HepG2 (cell line): ENCODE data around the gene CRYZL1. TPM values are rescaled to one million over a fixed set of nuclear protein-coding genes. Genes with fewer than 3 reads are reported as not detected.

Experiments
- BCL6 ChIP-seq: IDR thresholded peaks from 2 replicates; pipeline ENCODE4 v1.6.1; 2016; ENCODE audit warnings: missing genetic modification reagents, missing compliant biosample characterization
- BRCA1 ChIP-seq: sonication (generic); formaldehyde crosslinking; IDR thresholded peaks from 2 replicates; pipeline ENCODE4 v1.4.0; 2020; ENCODE audit warnings: missing genetic modification reagents
- FOXA3 ChIP-seq: IDR thresholded peaks from 2 replicates; pipeline ENCODE4 v1.6.1; 2016; ENCODE audit warnings: missing genetic modification reagents, missing compliant biosample characterization
- FOXK1 ChIP-seq: sonication (generic); formaldehyde crosslinking; IDR thresholded peaks from 2 replicates; pipeline ENCODE4 v1.4.0; 2020; ENCODE audit warnings: low read depth, missing genetic modification reagents, borderline replicate concordance
- GATAD1 ChIP-seq: IDR thresholded peaks from 2 replicates; pipeline ENCODE4 v1.6.1; 2016; ENCODE audit warnings: missing genetic modification reagents, missing compliant biosample characterization
- HES4 ChIP-seq: sonication (generic); formaldehyde crosslinking; IDR thresholded peaks from 2 replicates; pipeline ENCODE4 v1.9.0; 2021; ENCODE audit warnings: mild to moderate bottlenecking, missing genetic modification reagents, borderline replicate concordance
- MLLT10 ChIP-seq: sonication (generic); formaldehyde crosslinking; IDR thresholded peaks from 2 replicates; pipeline ENCODE4 v1.4.0; 2020; ENCODE audit warnings: missing genetic modification reagents
- NFIC ChIP-seq: IDR thresholded peaks from 2 replicates; pipeline ENCODE4 v1.6.1; 2012; ENCODE audit warnings: mild to moderate bottlenecking, low read length, inconsistent platforms
- POLR2G ChIP-seq: fragments of 200-400 bp; formaldehyde crosslinking; IDR thresholded peaks from 2 replicates; pipeline ENCODE4 v1.6.1; 2018; ENCODE audit warnings: mild to moderate bottlenecking, low read depth, low read length, moderate library complexity
- PPARG ChIP-seq: conservative IDR thresholded peaks from 2 replicates; pipeline ENCODE4 v1.6.1; 2016; ENCODE audit warnings: missing biosample characterization, missing genetic modification reagents
- ZFP36L1 ChIP-seq: sonication (generic); formaldehyde crosslinking; IDR thresholded peaks from 2 replicates; pipeline ENCODE4 v1.8.0; 2022; ENCODE audit warnings: mild to moderate bottlenecking, missing genetic modification reagents, moderate library complexity
- ZNF3 ChIP-seq: IDR thresholded peaks from 2 replicates; pipeline ENCODE4 v1.7.0; 2017; ENCODE audit warnings: inconsistent platforms
- ZNF34 ChIP-seq: sonication (generic); formaldehyde crosslinking; IDR thresholded peaks from 2 replicates; pipeline ENCODE4 v1.4.0; 2020; ENCODE audit warnings: mild to moderate bottlenecking, missing genetic modification reagents, borderline replicate concordance
- ZNF460 ChIP-seq: sonication (generic); formaldehyde crosslinking; IDR thresholded peaks from 2 replicates; pipeline ENCODE4 v1.5.1; 2020; ENCODE audit warnings: missing genetic modification reagents, mild to moderate bottlenecking, borderline replicate concordance
- ZNF543 ChIP-seq: sonication (generic); formaldehyde crosslinking; IDR thresholded peaks from 2 replicates; pipeline ENCODE4 v1.4.0; 2020; ENCODE audit warnings: mild to moderate bottlenecking, missing genetic modification reagents
- ZNF556 ChIP-seq: sonication (generic); formaldehyde crosslinking; IDR thresholded peaks from 2 replicates; pipeline ENCODE4 v1.4.0; 2020; ENCODE audit warnings: mild to moderate bottlenecking, missing genetic modification reagents, borderline replicate concordance
- ZNF567 ChIP-seq: sonication (generic); formaldehyde crosslinking; IDR thresholded peaks from 2 replicates; pipeline ENCODE4 v1.8.1; 2023; ENCODE audit warnings: mild to moderate bottlenecking, missing genetic modification reagents, borderline replicate concordance
- ZNF670 ChIP-seq: sonication (generic); formaldehyde crosslinking; IDR thresholded peaks from 2 replicates; pipeline ENCODE4 v1.8.0; 2022; ENCODE audit warnings: mild to moderate bottlenecking, missing genetic modification reagents, borderline replicate concordance
- polyA plus RNA-seq, 8 experiments: library from polyadenylated mRNA; depleted of rRNA in 3 of 8; stranded (reverse) in 7 of 8; unstranded in 1 of 8; fragments of >200 nt; fragmentation: Illumina TruSeq in 4 of 8; extraction: Trizol in 4 of 8; gene quantifications; 2 replicates each; pipeline versions ENCODE4 v1.2.1 to v1.2.3, GENCODE V29; 2011 to 2016; ENCODE audit warnings: low read depth in 4 of 8, missing spikeins in 1 of 8, mixed read lengths in 1 of 8; ENCODE audit not compliant: insufficient read depth in 1 of 8
- total RNA-seq, 5 experiments: library from RNA; depleted of rRNA; stranded (reverse); fragments of >200 nt; fragmentation: Illumina TruSeq; extraction: Trizol; gene quantifications; 2 replicates each; pipeline ENCODE4 v1.2.3, GENCODE V29; 2016; ENCODE audit warnings: low read depth in 1 of 5
- TF ChIP-seq, protein P1 (sequence below): sonication (generic); formaldehyde crosslinking; IDR thresholded peaks from 2 replicates; pipeline ENCODE4 v1.4.0; 2020; ENCODE audit warnings: missing genetic modification reagents
- TF ChIP-seq, protein P2 (sequence below): sonication (generic); formaldehyde crosslinking; IDR thresholded peaks from 2 replicates; pipeline ENCODE4 v1.4.0; 2020; ENCODE audit warnings: missing genetic modification reagents
- TF ChIP-seq, protein P3 (sequence below): sonication (generic); formaldehyde crosslinking; IDR thresholded peaks from 2 replicates; pipeline ENCODE4 v1.9.0; 2021; ENCODE audit warnings: missing genetic modification reagents, borderline replicate concordance
- TF ChIP-seq, protein P4 (sequence below), 2 experiments: fragments of 450-650 bp in 1 of 2; sonication (generic) in 1 of 2; formaldehyde crosslinking; IDR thresholded peaks; 2 replicates each; pipeline versions ENCODE4 v1.5.0 to v1.8.0; 2020 to 2022; ENCODE audit warnings: mild to moderate bottlenecking in 1 of 2, missing genetic modification reagents in 1 of 2
- TF ChIP-seq, protein P5 (sequence below): sonication (generic); formaldehyde crosslinking; IDR thresholded peaks from 2 replicates; pipeline ENCODE4 v1.8.1; 2023; ENCODE audit warnings: mild to moderate bottlenecking, missing genetic modification reagents

CRYZL1 gene
- total and polyA plus RNA-seq, 2 of the 13 experiments (the other 11 are each of a cell fraction or from before 2014, with no cell fraction given), result 20.3 to 27.7 TPM

DNA sequence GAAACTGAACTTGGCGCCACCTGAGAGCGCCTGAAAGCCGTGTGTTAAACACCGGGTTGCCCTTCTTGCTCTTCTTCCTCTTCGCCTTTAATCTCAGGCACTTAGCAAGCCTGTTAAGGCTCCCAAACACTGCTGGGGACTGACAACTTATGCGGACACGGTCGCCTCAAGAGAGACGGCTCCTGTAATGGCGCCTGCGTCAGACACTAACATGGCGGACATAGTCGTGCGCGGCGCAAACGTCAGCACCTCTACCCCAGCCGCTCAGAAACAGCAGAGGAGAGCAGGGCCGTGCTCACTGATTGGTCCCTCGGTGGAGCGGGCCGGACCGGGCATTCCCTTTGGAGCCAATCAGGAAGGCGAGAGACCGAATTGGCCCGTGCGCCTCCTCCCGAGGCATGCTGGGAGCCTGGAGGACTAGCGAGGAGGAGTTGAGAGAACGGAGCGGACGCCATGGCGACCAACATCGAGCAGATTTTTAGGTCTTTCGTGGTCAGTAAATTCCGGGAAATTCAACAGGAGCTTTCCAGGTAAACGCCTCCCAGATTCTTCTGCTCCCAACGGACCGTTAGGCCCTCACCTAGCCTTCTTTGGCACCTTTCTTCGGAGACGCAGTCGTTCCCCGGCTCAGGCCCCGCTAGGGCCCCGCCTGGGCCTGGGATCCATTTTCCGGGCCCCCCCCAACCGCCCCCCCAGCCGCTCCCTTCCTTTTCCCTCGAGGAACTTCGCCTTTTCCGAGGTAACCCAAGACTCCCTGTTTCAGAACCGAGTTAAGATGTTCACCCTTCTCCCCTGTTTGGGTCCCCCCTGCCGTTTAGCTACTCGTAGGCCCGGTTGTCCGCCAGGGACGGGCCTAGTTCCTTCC, 98.7 kb downstream of the CRYZL1 start, which contains the start of gene SON (continued):
- TF ChIP-seq, protein P1, sequence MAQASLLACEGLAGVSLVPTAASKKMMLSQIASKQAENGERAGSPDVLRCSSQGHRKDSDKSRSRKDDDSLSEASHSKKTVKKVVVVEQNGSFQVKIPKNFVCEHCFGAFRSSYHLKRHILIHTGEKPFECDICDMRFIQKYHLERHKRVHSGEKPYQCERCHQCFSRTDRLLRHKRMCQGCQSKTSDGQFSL, result peak; percentile 94
- TF ChIP-seq BCL6 (CRISPR knock-in tag) (no peak), BRCA1 (no peak), GATAD1 (peak; percentile 88), FOXK1 (CRISPR knock-in tag) (peak; percentile 47; the same call in 1 of the 2 replicates), ZNF556 (CRISPR knock-in tag) (no peak; the same call in 1 of the 2 replicates), ZNF3 (CRISPR knock-in tag) (no peak), POLR2G (peak; percentile 88), ZFP36L1 (CRISPR knock-in tag) (no peak), PPARG (no peak), ZNF34 (no peak), NFIC (no peak), ZNF543 (CRISPR knock-in tag) (no peak), ZNF567 (CRISPR knock-in tag) (no peak; the same call in 1 of the 2 replicates), MLLT10 (CRISPR knock-in tag) (no peak), FOXA3 (CRISPR knock-in tag) (no peak; the same call in 1 of the 2 replicates), ZNF670 (CRISPR knock-in tag) (0 out of 2 replicates have a peak, but pooled peaks have one; percentile 54), HES4 (CRISPR knock-in tag) (peak; percentile 41; the same call in 1 of the 2 replicates), ZNF460 (no peak)
- TF ChIP-seq, protein P2, sequence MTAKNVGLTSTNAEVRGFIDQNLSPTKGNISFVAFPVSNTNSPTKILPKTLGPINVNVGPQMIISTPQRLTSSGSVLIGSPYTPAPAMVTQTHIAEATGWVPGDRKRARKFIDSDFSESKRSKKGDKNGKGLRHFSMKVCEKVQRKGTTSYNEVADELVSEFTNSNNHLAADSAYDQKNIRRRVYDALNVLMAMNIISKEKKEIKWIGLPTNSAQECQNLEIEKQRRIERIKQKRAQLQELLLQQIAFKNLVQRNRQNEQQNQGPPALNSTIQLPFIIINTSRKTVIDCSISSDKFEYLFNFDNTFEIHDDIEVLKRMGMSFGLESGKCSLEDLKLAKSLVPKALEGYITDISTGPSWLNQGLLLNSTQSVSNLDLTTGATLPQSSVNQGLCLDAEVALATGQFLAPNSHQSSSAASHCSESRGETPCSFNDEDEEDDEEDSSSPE (CRISPR knock-in tag), result peak; percentile 76
- TF ChIP-seq, protein P3, sequence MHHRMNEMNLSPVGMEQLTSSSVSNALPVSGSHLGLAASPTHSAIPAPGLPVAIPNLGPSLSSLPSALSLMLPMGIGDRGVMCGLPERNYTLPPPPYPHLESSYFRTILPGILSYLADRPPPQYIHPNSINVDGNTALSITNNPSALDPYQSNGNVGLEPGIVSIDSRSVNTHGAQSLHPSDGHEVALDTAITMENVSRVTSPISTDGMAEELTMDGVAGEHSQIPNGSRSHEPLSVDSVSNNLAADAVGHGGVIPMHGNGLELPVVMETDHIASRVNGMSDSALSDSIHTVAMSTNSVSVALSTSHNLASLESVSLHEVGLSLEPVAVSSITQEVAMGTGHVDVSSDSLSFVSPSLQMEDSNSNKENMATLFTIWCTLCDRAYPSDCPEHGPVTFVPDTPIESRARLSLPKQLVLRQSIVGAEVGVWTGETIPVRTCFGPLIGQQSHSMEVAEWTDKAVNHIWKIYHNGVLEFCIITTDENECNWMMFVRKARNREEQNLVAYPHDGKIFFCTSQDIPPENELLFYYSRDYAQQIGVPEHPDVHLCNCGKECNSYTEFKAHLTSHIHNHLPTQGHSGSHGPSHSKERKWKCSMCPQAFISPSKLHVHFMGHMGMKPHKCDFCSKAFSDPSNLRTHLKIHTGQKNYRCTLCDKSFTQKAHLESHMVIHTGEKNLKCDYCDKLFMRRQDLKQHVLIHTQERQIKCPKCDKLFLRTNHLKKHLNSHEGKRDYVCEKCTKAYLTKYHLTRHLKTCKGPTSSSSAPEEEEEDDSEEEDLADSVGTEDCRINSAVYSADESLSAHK (CRISPR knock-in tag), result no peak
- TF ChIP-seq, protein P4, sequence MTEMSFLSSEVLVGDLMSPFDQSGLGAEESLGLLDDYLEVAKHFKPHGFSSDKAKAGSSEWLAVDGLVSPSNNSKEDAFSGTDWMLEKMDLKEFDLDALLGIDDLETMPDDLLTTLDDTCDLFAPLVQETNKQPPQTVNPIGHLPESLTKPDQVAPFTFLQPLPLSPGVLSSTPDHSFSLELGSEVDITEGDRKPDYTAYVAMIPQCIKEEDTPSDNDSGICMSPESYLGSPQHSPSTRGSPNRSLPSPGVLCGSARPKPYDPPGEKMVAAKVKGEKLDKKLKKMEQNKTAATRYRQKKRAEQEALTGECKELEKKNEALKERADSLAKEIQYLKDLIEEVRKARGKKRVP (CRISPR knock-in tag; IDR thresholded peaks at IDR 0.05), result peak in 1 of 2 experiments; percentile 29; a peak in 1 of 4 replicates
- TF ChIP-seq, protein P5, sequence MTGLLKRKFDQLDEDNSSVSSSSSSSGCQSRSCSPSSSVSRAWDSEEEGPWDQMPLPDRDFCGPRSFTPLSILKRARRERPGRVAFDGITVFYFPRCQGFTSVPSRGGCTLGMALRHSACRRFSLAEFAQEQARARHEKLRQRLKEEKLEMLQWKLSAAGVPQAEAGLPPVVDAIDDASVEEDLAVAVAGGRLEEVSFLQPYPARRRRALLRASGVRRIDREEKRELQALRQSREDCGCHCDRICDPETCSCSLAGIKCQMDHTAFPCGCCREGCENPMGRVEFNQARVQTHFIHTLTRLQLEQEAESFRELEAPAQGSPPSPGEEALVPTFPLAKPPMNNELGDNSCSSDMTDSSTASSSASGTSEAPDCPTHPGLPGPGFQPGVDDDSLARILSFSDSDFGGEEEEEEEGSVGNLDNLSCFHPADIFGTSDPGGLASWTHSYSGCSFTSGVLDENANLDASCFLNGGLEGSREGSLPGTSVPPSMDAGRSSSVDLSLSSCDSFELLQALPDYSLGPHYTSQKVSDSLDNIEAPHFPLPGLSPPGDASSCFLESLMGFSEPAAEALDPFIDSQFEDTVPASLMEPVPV (CRISPR knock-in tag), result peak; percentile 80; the same call in 1 of the 2 replicates
